Panc1 (cell line): ENCODE measurements around the gene GGCX. TPM values are rescaled to one million over a fixed set of nuclear protein-coding genes. Genes with fewer than 3 reads are reported as not detected.

ENCODE experiments used
- ATAC-seq: fragments of 200-7000 bp; cut with Tn5 transposase; 2 replicates; pipeline ENCODE4 v1.9.1; 2020; ENCODE audit warnings: mild to moderate bottlenecking, moderate library complexity
- BruUV-seq: library from RNA; stranded (reverse); fragments of 400-500 nt; replicated peaks from 2 replicates; lab custom pipeline; 2021; lab: Mats Ljungman, UMichigan
- CTCF ChIA-PET: fragments of 300-600 bp; sonication (Branson Sonifier 250); formaldehyde crosslinking; loops from one replicate; lab custom pipeline; 2022; ENCODE audit warnings: antibody characterized with exemption; lab: Charles Lee
- POLR2A ChIA-PET: fragments of 300-600 bp; sonication (Branson Sonifier 250); formaldehyde crosslinking; loops from one replicate; lab custom pipeline; 2022; ENCODE audit warnings: antibody characterized with exemption; lab: Charles Lee
- DNase-seq: peaks from one replicate; pipeline ENCODE4 v3.0.0-alpha.2; 2010; ENCODE audit warnings: low read depth, low spot score
- H3K27ac ChIP-seq: 2 replicates; pipeline ENCODE4 v1.5.1; 2011; ENCODE audit warnings: mild to moderate bottlenecking, low read length, inconsistent platforms
- H3K27me3 ChIP-seq: fragments of 200-500 bp; sonication (Bioruptor generic); 2 replicates; pipeline ENCODE4 v1.6.0; 2014; ENCODE audit warnings: low read length, inconsistent platforms; ENCODE audit not compliant: control insufficient read depth, insufficient read depth
- H3K36me3 ChIP-seq: fragments of 200-500 bp; sonication (Bioruptor generic); 2 replicates; pipeline ENCODE4 v1.5.1; 2014; ENCODE audit warnings: inconsistent platforms, mild to moderate bottlenecking, low read length, moderate library complexity; ENCODE audit not compliant: control insufficient read depth, insufficient read depth
- H3K4me1 ChIP-seq: 2 replicates; pipeline ENCODE4 v1.5.1; 2011; ENCODE audit warnings: inconsistent platforms, mild to moderate bottlenecking, low read length, moderate library complexity; ENCODE audit not compliant: control insufficient read depth, insufficient read depth
- H3K4me3 ChIP-seq, 2 experiments: 2 replicates each; pipeline ENCODE4 v1.5.1; 2011 to 2012; ENCODE audit warnings: low read depth in 2 of 2, low read length in 2 of 2, mild to moderate bottlenecking in 2 of 2, inconsistent platforms in 1 of 2, moderate library complexity in 1 of 2
- H3K9me3 ChIP-seq: fragments of 200-500 bp; sonication (Bioruptor generic); 2 replicates; pipeline ENCODE4 v1.5.1; 2014; ENCODE audit warnings: low read depth, mild to moderate bottlenecking, inconsistent platforms, low read length, moderate library complexity; ENCODE audit not compliant: control insufficient read depth, insufficient read depth
- CTCF ChIP-seq: fragments of 450-650 bp; IDR thresholded peaks from 2 replicates; pipeline ENCODE4 v1.5.1; 2017; ENCODE audit warnings: mild to moderate bottlenecking
- POLR2AphosphoS5 ChIP-seq: IDR thresholded peaks from 2 replicates; pipeline ENCODE4 v1.6.1; 2012; ENCODE audit warnings: mild to moderate bottlenecking, low read depth, low read length, moderate library complexity
- SIN3A ChIP-seq: IDR thresholded peaks from 2 replicates; pipeline ENCODE4 v1.6.1; 2012; ENCODE audit warnings: low read depth, mild to moderate bottlenecking, low read length, moderate library complexity, borderline replicate concordance; ENCODE audit not compliant: insufficient read depth
- TCF7L2 ChIP-seq: IDR thresholded peaks from 2 replicates; pipeline ENCODE4 v1.6.1; 2011; ENCODE audit warnings: mild to moderate bottlenecking, low read depth, low read length, inconsistent platforms
- in situ Hi-C: cut with HindIII; loops from 2 replicates; pipeline ENCODE4 v1.10.0; 2016; ENCODE audit warnings: low sequenced_read_pairs, low pct_unique_long_range_greater_than_20kb
- intact Hi-C: fragments of 100-400 bp; cut with micrococcal nuclease; formaldehyde crosslinking; loops from one replicate; pipeline ENCODE4 v1.10.0; 2022; ENCODE audit not compliant: unreplicated experiment
- total RNA-seq: library from RNA; stranded (reverse); gene quantifications from one replicate; pipeline ENCODE4 v1.2.1, GENCODE V29; 2021; ENCODE audit not compliant: unreplicated experiment
- TF ChIP-seq, protein P1 (sequence below), 2 experiments: IDR thresholded peaks; 2 replicates each; pipeline ENCODE4 v1.6.1; 2011 to 2012; ENCODE audit warnings: low read depth in 2 of 2, control low read depth in 1 of 2, low read length in 1 of 2, mild to moderate bottlenecking in 1 of 2, moderate library complexity in 1 of 2; ENCODE audit not compliant: insufficient read depth in 1 of 2

GGCX gene
- total RNA-seq, 1 experiment from 2014 or later, result 64.1 TPM

GRCh38 chr2:85557130-85557529 lies 4.2 kb downstream of the GGCX start:
- intact Hi-C loops, result no loop called here
- POLR2A ChIA-PET, result interaction anchor here (0.6 kb wide), 1 partner anchor 106 kb away, joined by 8 read pairs; no protein-coding TSS in a partner anchor
- in situ Hi-C loops, result no loop called here

DNA sequence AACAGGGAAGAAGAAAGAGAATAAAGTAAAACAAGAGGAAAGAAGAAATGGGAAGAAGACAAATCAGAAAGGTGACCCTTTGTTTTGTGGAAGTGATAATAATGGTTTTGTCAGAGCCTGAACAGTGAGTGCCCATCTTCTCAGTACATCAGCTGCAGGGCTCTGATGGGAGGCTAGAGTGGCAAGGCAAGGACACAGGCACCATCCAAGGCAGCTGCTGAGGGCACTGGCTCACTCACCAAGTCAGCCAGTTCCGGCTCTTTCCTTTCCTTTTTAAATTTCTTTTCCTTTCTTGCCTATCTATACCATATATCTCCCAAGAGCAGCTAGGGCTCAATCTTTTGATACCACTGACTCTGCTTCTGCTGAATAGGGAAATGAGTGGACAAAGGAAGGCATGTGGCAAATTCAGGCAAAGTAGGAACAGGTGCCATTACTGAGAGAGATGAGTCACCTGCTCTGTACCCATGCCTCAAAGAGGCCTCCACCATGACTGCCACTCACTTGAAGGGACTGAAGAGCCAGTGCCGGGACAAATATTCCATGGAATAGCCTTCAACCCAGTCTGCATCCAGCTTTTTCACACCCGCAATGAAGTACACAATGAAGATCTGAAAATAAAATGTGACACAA lies 6.2 kb downstream of the GGCX start:
- Histone ChIP-seq H3K36me3 (peaks cover 11% of the 10 kb centered on the region), H3K9me3 (no peaks in the 10 kb centered on the region), H3K4me1 (peaks cover 25% of the 10 kb centered on the region), H3K27ac (no peak overlapping the region), H3K27me3 (no peaks in the 10 kb centered on the region), H3K4me3 (no peak overlapping the region)
- in situ Hi-C loops (no loop called here), intact Hi-C loops (no loop called here)
- no peak for DNase-seq
- no peak for ATAC-seq
- TF ChIP-seq POLR2AphosphoS5 (no peak), SIN3A (no peak), TCF7L2 (no peak), CTCF (no peak)
- TF ChIP-seq, protein P1, sequence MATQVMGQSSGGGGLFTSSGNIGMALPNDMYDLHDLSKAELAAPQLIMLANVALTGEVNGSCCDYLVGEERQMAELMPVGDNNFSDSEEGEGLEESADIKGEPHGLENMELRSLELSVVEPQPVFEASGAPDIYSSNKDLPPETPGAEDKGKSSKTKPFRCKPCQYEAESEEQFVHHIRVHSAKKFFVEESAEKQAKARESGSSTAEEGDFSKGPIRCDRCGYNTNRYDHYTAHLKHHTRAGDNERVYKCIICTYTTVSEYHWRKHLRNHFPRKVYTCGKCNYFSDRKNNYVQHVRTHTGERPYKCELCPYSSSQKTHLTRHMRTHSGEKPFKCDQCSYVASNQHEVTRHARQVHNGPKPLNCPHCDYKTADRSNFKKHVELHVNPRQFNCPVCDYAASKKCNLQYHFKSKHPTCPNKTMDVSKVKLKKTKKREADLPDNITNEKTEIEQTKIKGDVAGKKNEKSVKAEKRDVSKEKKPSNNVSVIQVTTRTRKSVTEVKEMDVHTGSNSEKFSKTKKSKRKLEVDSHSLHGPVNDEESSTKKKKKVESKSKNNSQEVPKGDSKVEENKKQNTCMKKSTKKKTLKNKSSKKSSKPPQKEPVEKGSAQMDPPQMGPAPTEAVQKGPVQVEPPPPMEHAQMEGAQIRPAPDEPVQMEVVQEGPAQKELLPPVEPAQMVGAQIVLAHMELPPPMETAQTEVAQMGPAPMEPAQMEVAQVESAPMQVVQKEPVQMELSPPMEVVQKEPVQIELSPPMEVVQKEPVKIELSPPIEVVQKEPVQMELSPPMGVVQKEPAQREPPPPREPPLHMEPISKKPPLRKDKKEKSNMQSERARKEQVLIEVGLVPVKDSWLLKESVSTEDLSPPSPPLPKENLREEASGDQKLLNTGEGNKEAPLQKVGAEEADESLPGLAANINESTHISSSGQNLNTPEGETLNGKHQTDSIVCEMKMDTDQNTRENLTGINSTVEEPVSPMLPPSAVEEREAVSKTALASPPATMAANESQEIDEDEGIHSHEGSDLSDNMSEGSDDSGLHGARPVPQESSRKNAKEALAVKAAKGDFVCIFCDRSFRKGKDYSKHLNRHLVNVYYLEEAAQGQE (IDR thresholded peaks at IDR 0.05; ENCODE audit: insufficient read depth in 1 of 2, low read depth in 2 of 2, low read length in 1 of 2), result no peak
- POLR2A ChIA-PET, result no interaction called here
- no TSS peak for BruUV-seq
- CTCF ChIA-PET, result no interaction called here

More at GRCh38 chr2:85557130-85557529, 4.2 kb downstream of the GGCX start:
- Histone ChIP-seq H3K4me1 (peaks cover 10% of the 10 kb centered on the region), H3K36me3 (peaks cover 8% of the 10 kb centered on the region), H3K4me3 (no peak overlapping the region), H3K9me3 (no peaks in the 10 kb centered on the region), H3K27me3 (no peaks in the 10 kb centered on the region), H3K27ac (no peak overlapping the region)
- no peak for DNase-seq
- CTCF ChIA-PET, result no interaction called here
- BruUV-seq, result no TSS peak
- TF ChIP-seq POLR2AphosphoS5 (no peak), SIN3A (no peak), TCF7L2 (no peak), CTCF (no peak)
- TF ChIP-seq, protein P1 (IDR thresholded peaks at IDR 0.05; ENCODE audit: insufficient read depth in 1 of 2, low read depth in 2 of 2, low read length in 1 of 2), result no peak
- ATAC-seq, result no peak
